Chondrocyte (in vitro differentiated cells): ENCODE measurements around the gene PBX4. TPM values are rescaled to one million over a fixed set of nuclear protein-coding genes. Genes with fewer than 3 reads are reported as not detected.

Experiments
- DNase-seq: peaks from one replicate; pipeline ENCODE4 v3.0.0; 2021; ENCODE audit warnings: mixed read lengths, low spot score
- H3K27ac Mint-ChIP-seq: one replicate; pipeline ENCODE4 v1.8.0; 2021; ENCODE audit warnings: mild to moderate bottlenecking, moderate library complexity, mixed read lengths; ENCODE audit not compliant: unreplicated experiment
- H3K27me3 Mint-ChIP-seq: 2 replicates; pipeline ENCODE4 v1.8.0; 2021; ENCODE audit warnings: low read depth, mixed read lengths
- H3K36me3 Mint-ChIP-seq: 2 replicates; pipeline ENCODE4 v1.8.0; 2021; ENCODE audit warnings: low read depth, mixed read lengths
- H3K4me1 Mint-ChIP-seq: 2 replicates; pipeline ENCODE4 v1.8.0; 2021; ENCODE audit warnings: low read depth, mild to moderate bottlenecking, mixed read lengths
- H3K4me3 Mint-ChIP-seq: one replicate; pipeline ENCODE4 v1.8.0; 2021; ENCODE audit warnings: mild to moderate bottlenecking, moderate library complexity, mixed read lengths; ENCODE audit not compliant: unreplicated experiment
- H3K9me3 Mint-ChIP-seq: 2 replicates; pipeline ENCODE4 v1.8.0; 2021; ENCODE audit warnings: low read depth, mixed read lengths
- CTCF ChIP-seq: fragments of 200-600 bp; sonication (generic); IDR thresholded peaks from 2 replicates; pipeline ENCODE4 v1.5.0; 2021; ENCODE audit warnings: antibody characterized with exemption, mild to moderate bottlenecking, moderate library complexity
- total RNA-seq: library from RNA; stranded (reverse); gene quantifications from 3 replicates; pipeline ENCODE4 v1.2.1, GENCODE V29; 2021

PBX4 gene
- total RNA-seq, 1 donor from 2014 or later: 1.2 TPM

GRCh38 chr19:19633711-19634515, 15.4 kb upstream of the PBX4 start:
- H3K9me3 Mint-ChIP-seq: no peaks in the 10 kb centered on the region

GRCh38 chr19:19632661-19633060, 14.2 kb upstream of the PBX4 start:
- Mint-ChIP-seq H3K36me3 (peaks cover 22% of the 10 kb centered on the region), H3K4me1 (peaks cover 7% of the 10 kb centered on the region), H3K9me3 (no peaks in the 10 kb centered on the region), H3K4me3 (no peak overlapping the region), H3K27me3 (no peaks in the 10 kb centered on the region), H3K27ac (no peak overlapping the region)
- no peak for DNase-seq
- TF ChIP-seq CTCF: no peak

More at GRCh38 chr19:19633711-19634515, 15.4 kb upstream of the PBX4 start:
- H3K27ac Mint-ChIP-seq: no peak overlapping the region
- peaks cover under 1% of the 10 kb centered on the region for H3K4me1 Mint-ChIP-seq
- no peak for DNase-seq
- peaks cover 22% of the 10 kb centered on the region for H3K36me3 Mint-ChIP-seq
- no peak for TF ChIP-seq CTCF
- H3K4me3 Mint-ChIP-seq: no peak overlapping the region
- no peaks in the 10 kb centered on the region for H3K27me3 Mint-ChIP-seq

DNA sequence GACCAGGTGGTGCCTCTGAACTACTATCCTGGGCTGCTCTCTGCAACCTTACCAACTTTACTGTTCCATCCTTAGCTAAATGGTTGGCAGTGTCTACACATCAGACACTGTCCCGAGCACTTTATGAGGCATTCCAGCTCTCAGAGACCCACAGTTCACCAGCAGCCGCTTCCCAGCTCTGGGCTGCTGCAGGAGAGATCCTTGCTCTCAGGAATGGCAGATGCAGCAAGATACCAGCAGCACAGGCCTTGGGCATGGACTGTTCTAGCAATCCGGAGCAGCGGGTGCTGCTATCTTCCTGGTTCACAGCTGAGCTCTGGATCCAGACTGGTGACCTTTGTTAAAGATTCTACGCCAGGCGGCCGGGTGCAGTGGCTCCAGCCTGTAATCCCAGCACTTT, 12.9 kb upstream of the PBX4 start:
- TF ChIP-seq CTCF: no peak
- Mint-ChIP-seq H3K9me3 (no peaks in the 10 kb centered on the region), H3K27me3 (no peaks in the 10 kb centered on the region), H3K27ac (no peak overlapping the region), H3K36me3 (peaks cover 22% of the 10 kb centered on the region), H3K4me3 (no peak overlapping the region), H3K4me1 (peaks cover 13% of the 10 kb centered on the region)
- DNase-seq: no peak

GRCh38 chr19:19630426-19630825, 11.9 kb upstream of the PBX4 start:
- Mint-ChIP-seq H3K9me3 (no peaks in the 10 kb centered on the region), H3K27me3 (no peaks in the 10 kb centered on the region), H3K27ac (no peak overlapping the region), H3K4me3 (no peak overlapping the region), H3K36me3 (peaks cover 18% of the 10 kb centered on the region), H3K4me1 (peaks cover 13% of the 10 kb centered on the region)
- DNase-seq: no peak
- TF ChIP-seq CTCF: no peak

- peaks cover 13% of the 10 kb centered on the region for H3K4me1 Mint-ChIP-seq
- no peak overlapping the region for H3K27ac Mint-ChIP-seq
- H3K9me3 Mint-ChIP-seq: no peaks in the 10 kb centered on the region
- H3K36me3 Mint-ChIP-seq: peaks cover 17% of the 10 kb centered on the region
- no peak overlapping the region for H3K4me3 Mint-ChIP-seq
- TF ChIP-seq CTCF: no peak
- no peaks in the 10 kb centered on the region for H3K27me3 Mint-ChIP-seq
- no peak for DNase-seq
Measured at GRCh38 chr19:19630062-19630414, 11.6 kb upstream of the PBX4 start.
